Measurements from ENCODE around the gene SRA1. TPM values are rescaled to one million over a fixed set of nuclear protein-coding genes. Genes with fewer than 3 reads are reported as not detected.
A peak's percentile ranks its signal among the peaks of the same experiment; 100 is the strongest.

SRA1 gene
- total and polyA plus RNA-seq, 11 donors: 22.4 to 38.1 (median 29.0) TPM

- H3K36me3 ChIP-seq: peaks cover 0 to 59% (median 38%) of the 10 kb centered on the region in 9 donors
- peaks cover 14 to 65% (median 45%) of the 10 kb centered on the region in 12 donors for H3K4me1 ChIP-seq
- no peaks in the 10 kb centered on the region for H3K27me3 ChIP-seq
- no peaks in the 10 kb centered on the region for H3K9me3 ChIP-seq
- DNase-seq (peak in 4 of 5 donors; percentile 66 to 78 (median 70)), ATAC-seq (peak; percentile 4 to 45 (median 10))
- TF ChIP-seq CTCF (IDR thresholded peaks at IDR 0.05): no peak
- TF ChIP-seq POLR2A (IDR thresholded peaks at IDR 0.05): no peak
- WGBS, 4 donors: 42 to 57% (median 50%) methylated on average over 2 to 3 of the region's 3 CpGs
- H3K27ac ChIP-seq: peak overlapping the region; percentile 83 to 98 (median 94)
- intact Hi-C loops (cut with DNase I): loop anchor here in 8 of 10 donors (2.0 to 5.0 kb wide), 4 partner anchors 88 to 158 kb away; partner anchors contain the start of gene TMCO6 (in 5 of the 8)
- peak overlapping the region in 1 of 12 donors; percentile 65 for H3K4me3 ChIP-seq
Observed at GRCh38 chr5:140549237-140550144, 7.8 kb downstream of the SRA1 start.

- ATAC-seq: no peak
- WGBS, 4 donors: 85 to 90% (median 86%) methylated on average over 7 of the region's 7 CpGs
Observed at GRCh38 chr5:140548791-140549190, 8.5 kb downstream of the SRA1 start.

GRCh38 chr5:140548300-140548688 is 9.0 kb downstream of the SRA1 start:
- 0 to 2% (median 2%) methylated on average over 5 of the region's 5 CpGs for WGBS, 4 donors
- no peaks in the 10 kb centered on the region for H3K9me3 ChIP-seq
- peaks cover 0 to 66% (median 47%) of the 10 kb centered on the region in 9 donors for H3K36me3 ChIP-seq
- DNase-seq: no peak
- intact Hi-C loops (cut with DNase I): loop anchor here in 8 of 10 donors (2.0 to 5.0 kb wide), 4 partner anchors 89 to 159 kb away; partner anchors contain the start of gene TMCO6 (in 5 of the 8)
- no peaks in the 10 kb centered on the region for H3K27me3 ChIP-seq
- peak overlapping the region; percentile 83 to 98 (median 94) for H3K27ac ChIP-seq
- TF ChIP-seq CTCF (IDR thresholded peaks at IDR 0.05) (no peak), POLR2A (IDR thresholded peaks at IDR 0.05) (no peak)
- ATAC-seq: peak; percentile 39 to 62 (median 47)
- peak overlapping the region in 11 of 12 donors; percentile 25 to 65 (median 55) for H3K4me3 ChIP-seq
- peaks cover 14 to 53% (median 43%) of the 10 kb centered on the region in 12 donors for H3K4me1 ChIP-seq

More at GRCh38 chr5:140548791-140549190, 8.5 kb downstream of the SRA1 start:
- Histone ChIP-seq H3K9me3 (no peaks in the 10 kb centered on the region), H3K4me3 (peak overlapping the region in 6 of 12 donors; percentile 49 to 65 (median 60)), H3K4me1 (peaks cover 14 to 58% (median 43%) of the 10 kb centered on the region in 12 donors), H3K27ac (peak overlapping the region; percentile 83 to 98 (median 94)), H3K36me3 (peaks cover 0 to 66% (median 45%) of the 10 kb centered on the region in 9 donors), H3K27me3 (no peaks in the 10 kb centered on the region)
- TF ChIP-seq CTCF (IDR thresholded peaks at IDR 0.05) (no peak), POLR2A (IDR thresholded peaks at IDR 0.05) (no peak)
- intact Hi-C loops (cut with DNase I): loop anchor here in 8 of 10 donors (2.0 to 5.0 kb wide), 4 partner anchors 89 to 159 kb away; partner anchors contain the start of gene TMCO6 (in 5 of the 8)
- no peak for DNase-seq

All from heart left ventricle (tissue), 16 donors.